ELF-1 (cell line): ENCODE measurements around the gene COX7A2.
A peak's percentile ranks its signal among the peaks of the same experiment; 100 is the strongest.

Experiments used
- DNase-seq: peaks from one replicate; pipeline ENCODE4 v3.0.0-alpha.2; 2016; ENCODE audit warnings: low read depth, low spot score

COX7A2 gene, protein sequence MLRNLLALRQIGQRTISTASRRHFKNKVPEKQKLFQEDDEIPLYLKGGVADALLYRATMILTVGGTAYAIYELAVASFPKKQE

DNA sequence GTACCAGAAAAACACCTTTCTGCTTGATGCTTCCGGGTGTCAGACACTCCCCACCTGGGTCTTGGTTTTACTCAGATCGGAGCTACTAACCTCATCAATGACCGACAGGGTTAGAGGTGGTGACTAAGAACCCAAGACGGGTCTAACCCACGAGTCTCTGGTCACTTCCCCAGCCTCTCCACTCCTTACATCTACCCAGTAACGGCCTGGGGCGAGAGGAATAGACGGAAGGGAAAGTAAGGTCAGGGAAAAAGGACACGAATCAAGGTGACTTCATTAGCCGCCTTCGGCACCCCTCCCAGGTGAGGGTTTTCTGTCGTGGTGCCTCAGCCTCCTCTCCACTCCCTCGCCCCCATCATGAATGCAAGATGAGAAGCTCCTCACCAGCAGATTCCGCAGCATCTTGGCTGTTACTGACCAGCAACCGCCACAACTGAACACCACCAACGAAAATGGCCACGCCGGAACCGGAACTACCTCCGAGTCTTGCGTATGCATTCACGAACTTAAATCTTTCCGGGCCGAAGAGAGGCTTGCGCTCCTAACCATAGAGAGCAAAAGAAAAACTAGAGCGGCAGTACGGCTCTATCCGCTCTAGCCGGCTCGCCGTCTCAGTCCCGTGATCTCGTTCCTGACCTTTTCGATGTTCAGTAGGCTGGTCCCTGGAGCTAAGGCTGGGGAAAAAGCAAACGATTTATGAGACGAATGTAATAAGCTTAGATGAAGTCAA lies at the start of gene COX7A2:
Gene COX7A2, minus strand, starts transcription at position 469 of the 730 bp plus-strand sequence. Its CDS starts 67 bp downstream, at position 402.
- peak; percentile 97 for DNase-seq

DNA sequence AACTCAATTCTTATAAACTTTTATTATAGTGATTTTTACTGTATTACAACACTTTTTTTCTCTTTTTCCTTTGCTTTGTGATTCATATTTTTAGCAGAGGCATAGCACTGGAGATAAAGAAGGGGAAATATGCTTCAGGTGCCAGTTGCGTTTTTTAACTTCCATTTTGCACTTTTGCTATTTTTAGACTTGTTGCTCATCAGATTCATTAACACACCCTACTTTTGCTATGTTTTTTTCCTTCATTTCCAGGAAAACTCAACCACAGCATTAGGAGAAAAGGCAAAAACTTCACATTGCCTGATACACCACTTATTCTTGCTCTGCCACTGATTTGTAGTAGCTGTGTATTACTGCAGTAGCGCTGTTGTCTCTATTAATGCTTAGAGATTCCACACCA lies 49.0 kb upstream of the COX7A2 start:
- DNase-seq = no peak

DNA sequence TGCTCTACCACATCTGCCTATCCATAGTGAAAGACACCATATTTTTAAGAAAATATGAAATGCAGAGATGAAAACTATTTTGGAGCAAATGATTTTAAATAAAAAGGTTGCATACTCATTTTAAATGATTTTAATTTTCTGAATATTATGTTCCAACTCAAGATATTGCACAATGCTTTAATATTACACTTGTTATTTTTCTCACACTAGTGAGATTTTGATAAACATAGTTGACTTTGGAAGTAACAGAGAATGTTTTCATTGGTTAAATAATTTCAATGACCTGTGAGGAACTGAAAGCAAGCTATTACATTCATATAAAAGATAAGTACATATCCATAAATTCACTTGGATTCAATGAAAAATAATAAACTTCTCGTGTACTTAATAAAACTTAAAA lies 48.1 kb upstream of the COX7A2 start:
- no peak for DNase-seq

DNA sequence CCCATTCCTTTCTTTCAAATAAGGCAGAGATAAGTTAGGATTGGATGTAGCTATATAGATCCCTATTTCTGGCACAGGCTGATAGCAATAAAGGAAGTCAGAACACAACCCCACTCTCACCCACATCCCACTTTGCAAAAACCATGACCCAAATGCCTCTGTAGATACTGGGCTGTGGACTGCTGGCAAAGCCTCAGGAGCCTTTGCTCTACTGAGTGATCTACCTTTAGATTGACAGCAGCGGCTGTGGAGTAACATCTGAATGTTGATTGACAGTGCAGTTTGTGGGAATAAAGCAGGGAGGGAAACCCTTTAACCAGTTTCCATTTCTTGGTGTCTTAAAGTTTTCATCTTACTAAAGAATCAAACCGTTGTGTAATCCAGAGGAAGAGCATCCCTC lies 47.7 kb upstream of the COX7A2 start:
- DNase-seq = no peak

DNA sequence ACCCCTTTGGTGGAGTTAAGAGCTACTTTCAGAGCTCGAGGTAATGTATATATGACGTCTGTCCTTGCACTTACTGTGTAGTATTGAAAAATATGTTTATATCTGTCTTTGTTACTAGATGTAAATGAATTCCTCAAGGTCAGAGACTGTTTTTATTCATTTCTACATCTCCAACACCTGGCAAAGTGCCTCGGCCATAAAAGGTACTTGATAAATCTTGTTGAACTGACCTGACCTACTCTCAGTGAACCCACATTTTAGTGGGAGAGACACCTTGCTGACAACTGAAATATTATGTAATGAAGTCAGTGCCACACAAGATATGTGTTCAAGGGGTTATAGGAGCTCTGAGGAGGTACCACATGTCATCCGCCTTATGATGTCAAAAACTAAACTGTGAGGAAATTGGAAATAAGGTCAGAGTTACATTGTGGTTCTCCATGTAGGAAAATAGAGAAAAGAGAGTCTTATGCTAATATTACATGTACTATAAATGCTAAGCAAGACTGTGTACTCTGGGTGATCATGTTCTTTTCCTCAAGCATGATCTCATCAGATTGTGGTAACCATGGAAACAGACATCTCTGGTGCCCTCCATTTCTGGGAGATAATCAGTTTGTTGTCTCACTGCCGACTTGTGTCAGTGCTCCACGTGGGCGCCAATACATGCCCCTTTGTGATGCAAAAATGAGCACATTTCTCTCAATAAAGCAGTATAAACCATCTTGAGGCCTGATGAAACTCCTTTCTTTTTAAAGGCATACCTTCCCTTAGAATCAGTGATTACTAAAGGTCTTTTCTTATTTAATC lies 46.7 kb upstream of the COX7A2 start:
- no peak for DNase-seq

DNA sequence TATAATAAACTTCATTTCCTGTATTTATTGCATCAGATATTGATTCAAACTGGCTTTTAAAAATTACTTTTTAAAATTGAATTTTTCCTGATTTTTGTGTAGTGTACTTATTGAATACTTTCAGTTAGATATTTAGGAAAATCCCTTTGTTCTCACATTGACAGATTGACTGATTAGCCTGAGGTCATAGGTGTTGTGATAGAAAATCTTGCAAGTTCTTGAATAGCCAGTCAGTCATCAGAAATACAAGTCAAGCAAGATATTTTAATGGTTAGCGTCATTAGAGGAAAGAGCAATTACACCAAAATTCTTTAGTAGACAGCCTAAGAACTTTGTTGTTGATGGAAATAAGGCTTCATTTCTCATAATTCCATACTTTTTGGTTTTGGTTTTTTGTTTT lies 44.4 kb upstream of the COX7A2 start:
- no peak for DNase-seq

DNA sequence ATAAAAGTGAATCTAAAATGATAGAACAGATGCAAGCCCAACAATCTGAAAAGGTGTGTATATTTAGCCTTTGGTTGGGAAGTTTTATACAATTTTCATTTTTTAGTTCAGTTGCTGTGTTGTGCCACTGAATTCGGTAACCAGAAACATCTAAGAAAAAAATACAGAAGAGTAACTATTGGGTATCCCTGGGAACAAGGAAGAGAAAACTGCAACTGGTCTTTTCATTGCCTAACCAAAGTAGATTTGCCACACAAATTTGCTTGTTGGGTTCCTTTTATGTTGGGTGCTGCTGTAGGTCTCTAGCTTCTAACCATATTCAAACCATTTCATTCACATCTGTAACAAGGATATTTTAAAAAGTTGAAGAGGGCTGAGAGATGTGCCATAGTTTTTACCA lies 43.8 kb upstream of the COX7A2 start:
- DNase-seq = no peak

DNA sequence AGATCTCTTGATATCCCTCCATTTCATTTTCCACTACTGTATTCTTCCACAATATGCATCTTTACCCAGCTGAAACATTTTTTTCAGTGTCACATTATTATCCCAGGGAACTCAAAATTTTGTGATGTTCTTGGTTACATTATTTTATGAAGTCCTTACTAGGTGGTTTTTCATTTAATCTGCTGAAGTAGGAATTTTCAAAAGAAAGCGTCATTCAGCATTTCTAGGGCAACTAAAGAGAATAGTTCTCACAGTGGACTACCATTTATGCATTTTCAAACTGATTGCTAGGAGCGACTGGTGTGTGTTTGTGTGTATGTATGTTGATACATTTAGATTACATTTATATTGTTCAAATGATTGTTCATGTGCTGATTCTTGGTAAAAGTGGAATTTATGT lies 43.4 kb upstream of the COX7A2 start:
- no peak for DNase-seq

DNA sequence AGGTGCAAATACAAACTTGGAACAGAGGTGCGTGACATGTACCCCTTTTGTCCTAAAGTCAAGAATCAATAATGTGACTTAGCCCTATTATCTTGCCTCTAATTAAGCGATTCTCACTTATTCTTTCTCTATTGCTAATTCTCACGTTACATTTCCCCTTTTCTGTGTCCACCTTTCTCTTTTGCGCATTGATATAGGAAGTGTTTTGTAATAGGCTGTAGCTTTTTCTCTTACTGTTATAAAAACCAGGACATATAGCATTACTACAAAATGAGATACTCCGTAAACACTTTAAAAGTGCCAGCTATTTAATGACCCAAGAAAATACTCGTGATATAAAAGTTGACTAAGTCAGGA lies 41.7 kb upstream of the COX7A2 start:
- no peak for DNase-seq

DNA sequence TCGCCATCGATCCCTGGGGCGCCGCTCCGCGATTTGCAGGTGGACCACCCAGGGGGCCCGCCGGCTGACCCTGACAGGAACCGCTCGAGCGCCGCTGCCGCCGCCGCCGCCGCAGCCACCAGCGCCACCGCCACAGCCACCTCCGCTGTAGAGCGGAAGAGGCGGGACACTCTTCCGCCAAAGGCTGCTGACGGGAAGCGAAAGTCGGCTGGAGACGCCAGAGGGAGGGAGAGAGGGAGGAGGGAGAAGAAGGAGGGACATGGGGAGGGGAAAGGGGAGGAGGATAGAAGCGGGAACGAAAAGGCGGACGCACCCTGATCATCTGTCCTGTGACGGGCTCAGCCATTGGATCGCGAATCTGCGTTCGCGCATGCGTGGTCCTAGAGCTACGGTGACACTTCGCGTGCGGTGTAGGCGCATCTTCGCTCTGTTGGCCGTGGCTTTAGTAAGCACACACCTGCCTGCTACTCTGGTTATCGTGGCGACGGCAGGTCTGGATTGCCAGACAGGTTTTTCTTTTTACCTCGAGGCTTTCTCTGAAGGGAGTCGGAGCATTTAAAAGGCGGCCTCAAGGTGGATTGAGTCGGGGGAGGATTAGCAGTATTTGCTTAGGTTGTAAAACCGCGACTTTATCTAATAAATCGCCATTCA lies 41.2 kb upstream of the COX7A2 start, which contains the start of gene TMEM30A:
Gene TMEM30A, minus strand, starts transcription at position 161 of the 651 bp plus-strand sequence. Its CDS starts 154 bp downstream, at position 7.
- peak; percentile 99 for DNase-seq

DNA sequence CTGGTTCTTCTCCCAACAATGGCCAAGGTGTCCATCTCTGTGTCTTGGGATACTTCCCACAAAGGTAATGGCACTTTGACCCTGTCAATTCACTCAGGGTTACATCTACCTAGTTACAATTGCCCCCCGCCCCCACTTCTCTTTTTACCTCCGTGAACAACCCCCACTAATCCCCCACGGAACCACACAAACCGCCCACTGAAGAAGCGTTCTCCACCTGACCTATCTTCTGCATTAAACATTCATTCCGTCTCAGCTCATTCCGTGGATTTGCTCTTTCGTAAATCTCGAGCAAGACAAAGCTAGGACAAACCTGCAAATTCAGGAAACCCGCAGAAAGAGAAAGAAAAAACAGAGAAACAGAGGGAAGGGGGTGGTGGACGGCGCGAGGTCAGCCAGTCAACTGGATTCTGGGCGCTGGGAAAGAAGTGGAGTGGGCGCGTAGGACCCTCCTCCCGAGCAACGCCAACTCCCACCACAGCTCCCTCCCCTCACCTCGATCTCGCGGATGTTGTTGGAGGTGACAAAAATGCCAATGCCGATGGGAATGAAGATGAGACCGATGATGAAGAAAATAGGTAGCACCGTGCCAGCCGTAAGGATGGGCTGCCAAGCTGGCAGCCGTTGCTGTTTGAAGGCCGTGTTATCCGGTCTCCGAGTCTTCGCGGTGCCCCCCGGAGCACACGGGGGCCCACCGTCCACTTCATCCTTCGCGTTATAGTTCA lies 40.5 kb upstream of the COX7A2 start:
- DNase-seq = no peak

DNA sequence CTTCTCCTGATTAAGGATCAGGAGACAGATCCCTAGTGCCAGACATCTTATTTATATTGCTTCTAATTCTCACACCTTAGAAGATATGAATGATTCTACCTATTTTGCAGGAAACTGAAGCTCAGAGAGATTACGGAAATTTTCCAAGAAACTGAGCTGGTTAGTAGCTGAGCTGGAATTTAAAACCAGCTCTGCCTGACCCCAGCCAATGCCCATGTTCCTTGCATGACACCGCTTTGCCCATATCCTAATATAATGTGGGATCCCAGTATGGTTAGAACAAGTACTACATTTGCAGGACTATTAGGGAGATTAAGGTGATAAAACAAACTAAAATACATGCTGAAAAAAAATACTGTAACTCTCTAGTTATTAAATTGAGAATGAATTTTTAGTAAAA lies 39.1 kb upstream of the COX7A2 start:
- DNase-seq = no peak

DNA sequence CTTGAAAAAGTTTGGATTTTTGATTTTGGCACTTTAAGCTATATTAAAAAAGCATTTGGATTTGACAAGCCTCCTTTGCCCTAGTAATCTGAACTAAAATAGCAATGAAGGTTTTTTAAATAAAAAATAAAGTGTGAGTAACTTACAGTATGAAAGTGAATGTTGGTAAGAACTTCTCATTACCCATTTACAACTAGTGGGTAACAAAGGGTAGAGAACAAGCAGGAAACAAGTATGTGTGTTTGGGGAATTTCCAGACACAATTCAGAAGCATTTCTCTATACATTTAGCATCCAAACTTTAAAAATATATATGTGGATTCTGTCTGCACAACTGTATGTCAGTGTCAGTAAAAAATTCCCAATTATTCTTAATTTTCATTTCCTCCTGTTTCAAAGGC lies 38.1 kb upstream of the COX7A2 start:
- no peak for DNase-seq

DNA sequence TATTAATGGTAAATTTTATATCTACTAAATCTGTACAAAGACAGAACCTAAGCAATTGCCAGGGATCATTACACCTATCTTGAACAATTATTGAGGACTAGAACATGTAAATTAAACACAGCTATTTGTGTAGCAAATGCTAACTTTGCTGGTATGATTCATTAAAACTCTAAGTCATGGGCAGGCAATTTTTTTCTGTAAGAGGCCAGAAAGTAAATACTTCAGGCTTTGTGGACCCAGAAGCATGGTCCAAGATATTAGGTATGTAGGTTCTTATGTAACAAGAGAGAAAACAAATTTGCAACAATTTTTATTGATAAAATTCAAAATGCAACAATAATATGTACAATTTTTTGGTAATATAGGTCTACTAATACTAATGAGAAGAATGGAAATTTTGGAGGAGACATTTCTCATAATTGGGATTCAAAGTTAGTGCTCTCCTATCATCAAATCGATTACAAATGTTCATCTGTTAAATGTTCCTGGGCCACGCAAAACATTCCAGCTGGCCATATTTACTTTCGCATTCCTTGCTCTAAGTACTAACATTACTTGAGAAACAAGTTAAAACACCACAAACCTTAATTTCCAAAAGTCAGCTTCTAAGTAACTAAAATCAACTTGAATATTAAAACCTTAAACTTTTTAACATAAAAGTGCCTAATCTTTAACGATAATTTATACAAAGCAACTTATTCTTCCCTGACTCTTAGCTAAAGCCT lies 36.7 kb upstream of the COX7A2 start:
- DNase-seq = no peak

DNA sequence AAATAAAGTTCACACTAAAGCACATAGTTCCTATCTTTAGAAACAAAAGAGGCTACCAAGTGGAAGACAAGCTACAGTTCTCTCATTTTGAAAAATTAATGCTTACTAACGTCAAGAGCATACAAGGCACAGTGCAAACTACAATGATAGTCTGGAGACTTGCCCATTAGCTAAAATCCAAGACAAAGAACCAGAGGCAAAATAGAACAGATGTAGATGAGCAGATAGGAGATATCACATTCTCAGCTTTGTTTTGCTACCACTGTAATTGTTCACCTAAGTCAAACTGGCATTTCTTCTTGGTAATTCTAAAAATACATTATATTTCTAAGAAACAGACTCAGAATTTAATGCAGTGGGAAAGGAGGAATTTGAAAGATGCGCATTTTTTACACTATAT lies 35.8 kb upstream of the COX7A2 start:
- DNase-seq = no peak

DNA sequence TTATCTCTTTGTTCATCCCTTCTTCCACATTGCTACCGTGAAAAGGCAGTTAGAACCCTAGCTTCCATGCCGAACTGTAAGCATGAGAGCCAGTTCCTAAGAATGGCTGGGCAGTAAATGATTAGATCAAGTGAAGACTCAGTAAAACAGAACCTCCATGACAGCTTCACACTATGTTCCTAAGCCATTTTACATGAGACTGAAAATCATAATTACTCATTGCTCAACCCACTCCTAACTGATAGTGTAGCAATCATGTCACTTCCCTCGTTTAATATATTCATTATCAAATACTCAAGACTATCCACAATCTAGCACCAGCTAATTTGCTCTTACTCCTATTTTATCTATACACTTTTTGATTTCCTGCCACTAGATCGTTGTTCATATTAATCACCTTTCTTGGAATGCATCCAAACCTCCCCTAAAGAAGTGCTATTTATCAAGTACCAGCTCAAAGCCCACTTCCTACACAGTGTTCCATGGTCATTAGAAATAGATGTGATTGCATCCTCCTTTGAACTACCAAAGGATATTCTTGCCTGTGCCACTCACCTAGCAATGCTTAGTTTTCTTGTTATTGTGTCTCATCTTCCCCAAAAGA lies 35.0 kb upstream of the COX7A2 start:
- DNase-seq = no peak

DNA sequence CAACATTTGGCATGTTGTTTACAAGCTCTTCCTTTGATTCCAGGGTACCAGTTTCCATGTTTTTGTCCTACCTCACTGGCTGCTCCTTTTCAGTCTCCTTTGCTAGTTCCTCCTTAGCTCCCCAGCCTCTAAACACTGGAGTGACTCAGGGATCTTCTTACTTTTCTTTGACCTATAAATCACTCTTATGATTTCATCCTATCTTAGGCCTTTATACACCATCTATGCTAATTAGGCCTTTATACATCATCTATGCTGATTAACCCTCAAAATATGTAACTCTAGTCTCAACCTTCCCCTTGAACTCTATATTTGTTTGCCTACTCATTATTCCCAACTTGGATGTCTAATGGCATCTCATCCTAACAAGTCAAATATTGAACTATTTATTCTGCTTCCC lies 31.5 kb upstream of the COX7A2 start:
- DNase-seq = no peak

DNA sequence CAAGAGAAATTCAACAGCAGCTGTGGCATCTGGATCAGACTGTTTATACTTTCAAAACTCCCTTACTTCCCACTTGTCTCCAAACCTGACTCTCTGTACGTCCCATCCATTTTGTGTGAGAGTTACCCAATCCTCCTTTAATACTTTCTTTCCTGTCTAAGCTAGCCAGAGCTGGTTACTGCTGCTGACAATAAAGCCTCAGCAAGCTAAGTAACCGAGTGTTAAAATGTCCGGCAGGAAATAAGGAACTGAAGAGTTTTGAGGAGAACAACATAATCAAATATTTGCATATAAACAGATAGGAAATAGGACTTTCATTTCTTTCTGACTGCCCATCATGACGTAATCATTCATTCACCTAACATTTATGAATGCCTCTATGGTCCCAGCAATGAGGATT lies 29.4 kb upstream of the COX7A2 start:
- DNase-seq = no peak

DNA sequence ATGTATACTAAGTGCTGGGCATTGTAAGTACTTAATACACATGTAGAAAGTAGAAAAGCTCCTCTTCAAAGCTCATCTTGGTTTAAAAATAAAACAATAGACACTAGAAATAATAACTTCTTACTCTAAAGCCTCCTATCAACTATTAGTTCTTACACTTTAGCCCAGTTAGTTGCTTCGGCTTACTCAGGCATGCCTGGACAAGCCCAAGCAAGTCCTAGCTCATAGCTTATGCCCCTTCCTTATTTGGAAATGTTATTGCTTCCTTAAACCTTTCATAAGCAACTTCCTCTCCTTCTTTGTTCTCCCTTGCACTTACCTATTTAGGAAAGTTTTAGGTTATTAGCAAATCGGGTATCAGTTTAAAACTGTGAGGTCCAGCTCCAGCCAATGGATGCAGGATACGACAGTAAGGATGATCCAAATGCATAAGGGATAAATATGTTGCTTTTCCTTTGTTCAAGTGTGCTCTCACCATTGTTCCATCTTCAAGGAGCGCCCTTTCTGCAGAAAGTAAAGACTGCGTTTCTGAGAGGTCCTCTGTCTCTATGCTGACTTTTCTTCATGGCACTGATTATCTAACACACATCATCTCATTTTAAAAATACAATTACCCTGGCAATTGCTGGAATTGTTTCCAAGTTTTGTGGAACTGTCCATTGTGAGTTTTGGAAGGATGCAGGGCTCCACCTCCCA lies 28.7 kb upstream of the COX7A2 start:
- no peak for DNase-seq

DNA sequence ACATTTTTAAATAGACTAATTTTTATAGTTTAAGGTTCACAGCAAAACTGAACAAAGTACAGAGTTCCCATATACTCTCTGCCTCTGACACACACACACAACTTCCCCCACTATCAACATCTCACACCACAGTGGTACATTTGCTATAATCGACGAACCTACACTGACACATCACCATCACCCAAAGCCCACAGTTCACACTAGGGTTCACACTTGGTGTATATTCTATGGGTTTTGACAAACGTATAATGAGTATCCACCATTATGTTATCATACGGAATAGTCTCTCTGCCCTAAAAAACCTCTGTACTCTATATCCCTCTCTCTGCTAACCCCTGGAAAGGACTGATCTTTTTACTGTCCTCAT lies 25.4 kb upstream of the COX7A2 start:
- DNase-seq = no peak
